ENCODE results near the gene EFCAB8.
A peak's percentile ranks its signal among the peaks of the same experiment; 100 is the strongest.
"Not testable (repeated sequence)": the region's sequence is repeated elsewhere in the genome, so short reads cannot be mapped to it uniquely, and the experiment has no call there.

EFCAB8 gene

DNA sequence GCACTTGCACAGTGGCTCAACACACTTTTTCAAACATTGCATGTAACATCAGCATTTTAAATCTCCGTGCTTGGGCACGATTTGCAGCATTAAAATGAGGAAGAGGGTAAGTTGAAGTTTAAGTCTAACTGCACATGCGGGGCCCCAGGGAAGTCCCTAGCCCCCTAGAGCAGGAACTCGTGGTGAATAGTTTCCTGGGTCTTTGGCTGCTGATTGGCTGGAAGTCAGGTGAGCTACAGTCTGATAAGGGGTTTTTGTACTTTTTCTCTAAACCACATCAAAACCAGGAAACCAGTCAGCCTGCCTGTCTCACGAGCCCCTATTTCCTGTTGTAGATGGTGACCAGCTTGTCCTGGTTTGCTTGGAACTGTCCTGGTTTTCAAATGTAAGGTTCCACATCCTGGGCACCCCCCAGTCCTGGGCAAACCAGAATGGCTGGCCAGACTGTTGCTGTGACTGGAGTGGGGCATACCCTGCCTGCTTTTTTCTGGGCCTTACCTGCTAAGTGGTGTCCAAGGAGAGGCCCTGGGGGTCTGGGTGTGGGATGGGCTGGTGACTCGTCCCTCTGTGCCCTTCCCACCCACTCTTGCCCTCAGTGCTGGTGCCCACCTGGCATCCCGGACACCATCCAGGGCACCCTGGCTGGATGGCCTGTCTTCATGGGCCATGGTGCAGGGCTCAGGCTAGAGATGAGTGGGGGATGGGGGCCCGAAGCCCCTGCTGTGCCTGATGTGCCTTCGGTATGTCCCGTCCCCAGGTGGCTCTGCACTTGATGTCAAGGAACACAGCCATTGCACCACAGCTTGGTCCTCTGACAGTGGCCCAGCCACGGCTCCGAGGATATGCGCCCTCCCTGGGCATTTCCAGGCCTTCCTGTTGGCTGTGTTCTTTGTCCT, 113.7 kb downstream of the EFCAB8 start:
- no peak for DNase-seq (ENCODE audit: low spot score)

DNA sequence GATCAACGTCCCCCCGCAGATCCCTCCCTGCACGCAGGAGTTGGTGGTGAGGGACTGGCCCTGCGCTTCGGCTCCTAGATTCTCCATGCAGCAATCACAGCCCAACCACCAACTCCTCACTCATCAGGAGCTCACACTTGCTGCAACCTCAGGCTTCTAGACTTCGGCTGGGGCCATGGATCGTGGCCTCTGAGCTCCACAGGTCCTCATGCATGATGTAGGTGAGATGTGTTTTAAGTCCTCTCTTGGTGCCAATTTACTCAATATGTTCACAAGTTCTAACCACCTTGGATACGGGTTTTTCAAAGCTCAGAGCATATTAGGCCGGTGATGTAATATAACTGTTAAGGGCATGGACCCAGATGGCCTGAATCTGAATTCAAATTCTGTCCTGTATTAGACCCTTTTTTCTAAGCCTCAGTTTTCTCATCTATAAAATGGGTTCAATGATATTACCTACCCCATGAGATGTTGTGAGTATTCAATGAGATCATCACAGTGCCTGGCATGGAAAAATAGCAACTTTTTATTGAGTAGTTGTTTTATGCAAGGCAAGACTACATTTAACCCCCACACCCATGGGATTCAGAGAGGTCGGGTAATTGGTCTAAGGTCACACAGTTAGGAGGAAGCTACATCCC, 114.5 kb downstream of the EFCAB8 start:
- no peak for DNase-seq (ENCODE audit: low spot score)

DNA sequence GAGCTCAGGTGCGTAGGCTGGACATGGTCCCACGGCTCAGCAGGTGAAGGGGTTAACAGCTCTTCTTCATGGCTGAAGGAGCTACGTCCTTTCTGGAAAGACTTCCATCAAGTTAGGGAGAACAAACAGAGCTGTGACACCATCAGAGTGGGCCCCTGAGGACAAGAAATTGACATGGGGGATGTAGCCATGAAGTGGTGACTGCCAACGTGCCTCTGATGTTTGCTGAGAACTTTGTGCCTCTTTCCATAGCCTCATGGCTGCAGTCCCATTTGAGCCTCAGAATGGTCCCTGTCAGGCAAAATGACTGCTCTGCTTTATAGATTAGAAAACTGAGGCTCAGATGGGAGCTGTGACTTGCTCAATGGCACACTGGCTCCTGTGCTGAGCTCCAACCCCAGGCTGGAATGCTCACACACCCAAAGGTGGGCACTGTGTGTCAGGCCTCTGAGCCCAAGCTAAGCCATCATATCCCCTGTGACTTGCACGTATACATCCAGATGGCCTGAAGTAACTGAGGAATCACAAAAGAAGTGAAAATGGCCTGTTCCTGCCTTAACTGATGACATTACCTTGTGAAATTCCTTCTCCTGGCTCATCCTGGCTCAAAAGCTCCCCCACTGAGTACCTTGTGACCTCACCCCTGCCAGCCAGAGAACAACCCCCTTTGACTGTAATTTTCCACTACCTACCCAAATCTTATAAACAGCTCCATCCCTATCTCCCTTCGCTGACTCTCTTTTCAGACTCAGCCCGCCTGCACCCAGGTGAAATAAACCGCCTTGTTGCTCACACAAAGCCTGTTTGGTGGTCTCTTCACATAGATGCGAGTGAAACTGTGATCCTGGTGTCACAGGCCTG, 115.7 kb downstream of the EFCAB8 start:
- not testable (repeated sequence) for DNase-seq (ENCODE audit: low spot score)

DNA sequence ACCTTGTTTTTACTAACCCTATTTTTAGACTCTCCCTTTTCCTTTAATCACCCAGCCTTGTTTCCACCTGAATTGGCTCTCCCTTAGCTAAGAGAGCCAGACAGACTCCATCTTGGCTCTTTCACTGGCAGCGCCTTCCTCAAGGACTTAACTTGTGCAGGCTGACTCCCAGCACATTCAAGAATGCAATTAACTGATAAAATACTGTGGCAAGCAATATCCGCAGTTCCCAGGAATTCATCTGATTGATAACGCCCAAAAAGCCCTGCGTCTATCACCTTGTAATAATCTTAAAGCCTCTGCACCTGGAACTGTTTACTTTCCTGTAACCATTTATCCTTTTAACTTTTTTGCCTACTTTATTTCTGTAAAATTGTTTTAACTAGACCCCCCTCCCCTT, 116.4 kb downstream of the EFCAB8 start:
- DNase-seq (ENCODE audit: low spot score) = not testable (repeated sequence)

DNA sequence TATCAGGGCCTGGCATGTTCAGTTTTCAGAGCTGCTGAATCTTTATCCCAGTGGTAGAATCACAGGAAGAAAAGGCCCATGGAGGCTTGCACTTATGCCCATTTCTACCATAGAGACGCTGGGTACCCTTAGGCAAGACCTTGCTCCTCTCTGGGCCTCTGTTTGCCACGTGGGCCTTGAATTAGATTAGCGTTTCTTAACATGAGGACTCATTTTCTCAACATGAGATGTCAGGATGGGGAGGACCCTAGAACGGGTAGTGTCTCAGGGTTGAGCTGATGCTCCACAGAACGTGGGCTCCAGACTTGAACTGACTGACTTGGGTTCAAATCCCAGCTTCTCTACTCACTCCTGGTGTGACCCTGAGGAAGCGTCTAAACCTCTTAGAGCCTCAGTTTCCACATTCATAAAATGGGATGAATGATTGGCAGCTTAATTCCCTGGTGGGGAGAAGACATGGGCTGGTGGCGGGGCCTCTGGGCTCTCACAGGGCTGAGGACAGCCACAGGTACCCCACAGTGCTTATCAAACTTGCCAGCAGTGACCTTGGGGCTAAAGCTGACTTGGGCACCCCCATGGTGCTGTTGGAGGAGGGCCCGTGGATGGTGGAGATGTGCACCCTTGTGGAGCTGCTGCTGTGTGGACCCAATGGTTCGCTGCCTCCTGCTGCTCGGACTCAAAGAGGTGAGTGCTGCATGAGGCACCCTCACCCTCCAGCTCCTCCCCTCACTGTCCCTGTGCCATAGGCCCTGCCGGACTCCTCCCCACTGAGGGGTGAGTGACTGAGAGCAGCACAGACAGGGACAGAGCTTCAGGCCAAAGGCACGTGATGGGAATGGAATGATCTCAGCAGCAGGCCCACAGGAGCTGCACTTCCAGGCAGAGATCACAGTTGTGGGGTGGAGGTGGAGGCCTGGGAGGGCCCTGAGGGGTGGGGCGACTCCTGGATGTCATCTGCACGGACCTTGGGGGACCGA, 117.3 kb downstream of the EFCAB8 start:
- DNase-seq (ENCODE audit: low spot score) = no peak

DNA sequence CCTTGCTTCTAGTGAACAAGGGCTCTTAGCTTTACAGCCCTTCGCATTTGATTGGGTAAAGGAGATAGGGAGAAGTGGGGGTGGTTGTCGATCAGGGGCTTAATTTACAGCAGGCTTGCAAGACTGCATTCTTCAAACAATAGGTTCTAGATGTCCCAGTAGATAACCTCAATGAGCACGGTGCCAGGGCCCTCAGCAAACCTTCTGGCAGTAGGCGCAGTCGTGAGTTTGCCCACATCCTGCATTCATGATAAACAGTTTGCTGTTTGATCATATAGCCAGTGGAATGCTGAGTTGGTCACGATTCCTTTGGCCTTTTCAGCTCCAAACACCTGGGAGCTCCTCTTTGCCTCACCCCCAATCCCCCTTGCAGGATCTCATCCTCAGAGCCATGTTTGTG, 118.0 kb downstream of the EFCAB8 start:
- no peak for DNase-seq (ENCODE audit: low spot score)

DNA sequence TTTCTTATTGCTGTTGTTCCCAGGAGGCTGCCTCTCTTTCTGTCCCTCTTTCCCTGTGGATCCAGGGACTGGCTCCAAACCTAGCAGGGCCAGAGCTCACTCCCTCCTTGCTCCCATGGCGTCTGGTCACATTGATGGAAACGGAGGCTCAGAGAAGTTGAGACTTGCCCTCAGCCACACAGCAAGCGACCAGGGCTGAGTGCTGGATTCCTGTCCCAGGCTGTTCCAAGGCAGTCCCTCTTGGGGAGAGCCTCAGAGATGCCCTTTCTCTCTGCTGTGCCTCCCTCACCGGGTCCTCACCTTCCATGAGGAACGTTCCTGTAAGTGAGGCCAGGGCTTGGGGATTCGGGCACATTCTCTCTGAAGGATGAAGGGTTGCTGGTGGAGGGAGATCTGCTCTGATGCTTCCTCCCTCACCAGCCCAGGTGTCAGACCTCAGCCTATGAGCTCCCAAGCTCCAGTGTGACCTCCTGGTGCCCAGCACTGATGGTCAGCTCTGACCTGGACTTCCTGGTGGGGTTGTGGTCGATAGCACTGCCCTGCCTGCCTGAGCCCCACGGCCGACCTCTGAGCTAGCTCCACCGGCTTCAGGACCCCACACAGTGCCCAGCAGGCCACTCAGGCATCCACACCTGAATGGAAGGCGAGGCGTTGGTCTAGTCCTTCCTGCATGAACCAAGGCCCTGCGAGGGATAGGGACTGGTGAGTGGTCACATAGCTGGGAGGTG, 118.7 kb downstream of the EFCAB8 start:
- DNase-seq (ENCODE audit: low spot score) = no peak

DNA sequence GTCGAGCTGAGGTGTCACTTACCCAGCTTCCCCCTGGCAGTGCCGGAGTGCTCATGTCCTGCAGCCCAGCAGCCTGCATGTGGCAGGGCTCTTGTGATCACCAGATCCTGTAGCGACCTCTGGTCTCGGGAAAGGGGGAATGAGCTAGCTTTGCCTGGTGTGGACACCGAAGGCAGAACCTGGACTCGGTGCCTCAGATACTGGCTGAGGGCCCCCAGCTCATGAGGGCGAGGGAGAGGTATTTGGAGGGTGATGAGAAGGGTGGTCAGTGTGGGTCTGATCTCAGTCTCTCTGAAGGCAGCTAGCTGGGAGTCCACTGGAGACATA, 119.2 kb downstream of the EFCAB8 start:
- no peak for DNase-seq (ENCODE audit: low spot score)

DNA sequence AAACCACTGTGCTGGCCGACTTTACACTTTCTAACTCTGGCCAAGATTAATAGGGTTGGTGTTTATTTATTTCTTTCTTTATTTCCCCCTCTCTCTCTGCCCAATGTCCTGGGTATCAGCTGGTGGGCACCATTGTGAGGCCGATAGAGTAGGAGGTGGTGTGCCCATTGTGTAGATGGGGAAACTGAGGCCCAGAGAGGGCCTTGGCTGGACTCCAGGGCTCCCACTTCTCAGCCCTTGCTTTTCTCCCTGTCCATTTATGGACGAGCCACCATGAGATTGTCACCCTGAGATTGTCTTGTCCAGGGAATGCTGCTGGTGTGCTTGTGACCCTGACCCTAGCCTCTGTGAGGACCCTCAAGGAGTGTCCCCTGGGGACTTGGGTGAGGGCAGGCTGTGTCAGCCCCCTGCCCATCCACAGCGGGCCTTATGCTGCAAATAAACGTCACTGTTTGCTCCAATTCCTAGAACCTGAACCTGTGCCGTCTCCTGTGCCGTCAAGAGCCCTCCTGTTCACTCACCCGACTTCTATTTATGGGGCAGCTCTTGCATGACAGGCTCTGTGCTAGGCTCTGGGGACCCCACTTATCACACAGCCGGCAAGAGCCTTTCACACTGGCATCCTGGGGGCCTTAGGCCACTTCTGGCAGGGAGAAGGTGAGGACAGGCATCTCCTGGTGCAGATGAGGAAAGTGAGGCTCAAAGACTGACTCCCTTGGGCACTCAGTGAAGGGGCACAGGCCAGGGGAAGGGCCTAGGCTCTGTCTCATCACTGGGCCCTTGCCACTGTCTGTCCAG, 120.7 kb downstream of the EFCAB8 start:
- no peak for DNase-seq (ENCODE audit: low spot score)

DNA sequence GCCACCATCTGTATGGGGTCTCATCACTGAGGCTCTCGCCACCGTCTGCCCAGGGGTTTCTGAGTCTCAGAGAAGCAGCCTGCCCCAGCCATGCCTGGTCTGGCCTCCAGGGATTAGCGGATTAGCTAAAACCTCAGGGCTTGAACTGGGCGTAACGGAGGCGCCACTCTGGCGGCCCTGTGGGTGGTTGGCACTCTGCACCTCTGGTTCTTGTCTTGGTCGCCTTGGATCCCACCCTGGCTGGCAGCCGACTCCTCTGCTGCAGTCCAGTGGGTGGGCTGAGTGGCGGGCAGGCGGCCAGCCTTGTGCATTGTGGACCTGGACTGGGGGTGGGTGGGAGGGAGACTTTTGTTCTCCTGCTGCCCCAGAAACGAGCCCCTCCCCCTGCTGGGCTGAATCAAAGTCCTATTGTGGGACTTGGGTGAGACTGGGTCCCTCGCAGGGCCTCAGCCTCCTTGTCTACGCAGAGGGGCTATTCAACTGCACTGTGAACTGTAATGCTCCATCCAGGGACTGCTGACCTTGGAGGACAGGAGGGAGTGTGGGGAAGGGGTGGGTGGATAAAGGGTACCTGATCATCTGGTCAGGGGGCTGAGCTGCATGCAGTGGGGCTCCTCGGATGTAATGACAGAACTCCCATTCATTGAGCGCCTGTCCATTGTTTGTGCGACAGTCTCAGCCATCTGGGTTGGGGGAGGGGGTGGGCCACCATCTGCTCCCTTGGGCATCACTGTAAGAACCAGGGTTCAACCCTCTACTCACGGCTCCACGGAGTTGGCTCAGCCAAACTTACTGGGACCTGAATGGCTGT, 121.6 kb downstream of the EFCAB8 start:
- DNase-seq (ENCODE audit: low spot score) = peak; percentile 95

DNA sequence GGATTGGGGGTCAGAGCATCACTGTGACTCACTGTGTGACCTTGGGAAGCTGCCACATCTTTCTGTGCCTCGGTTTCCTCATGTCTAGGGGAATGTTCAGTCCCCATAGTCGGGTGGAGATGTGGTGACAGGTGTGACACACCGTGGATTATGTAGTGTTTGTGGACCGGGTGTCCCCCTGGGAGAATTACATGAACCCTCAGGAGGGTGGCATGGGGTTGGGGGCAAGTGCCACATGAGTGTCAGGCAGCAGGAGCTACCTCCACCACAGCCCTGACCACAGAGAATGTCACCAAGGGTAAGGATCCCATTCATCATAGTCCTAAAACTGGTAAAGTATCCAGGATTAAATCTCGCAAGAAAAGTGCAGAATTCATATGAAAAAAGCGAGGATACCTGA, 122.3 kb downstream of the EFCAB8 start:
- DNase-seq (ENCODE audit: low spot score) = no peak

DNA sequence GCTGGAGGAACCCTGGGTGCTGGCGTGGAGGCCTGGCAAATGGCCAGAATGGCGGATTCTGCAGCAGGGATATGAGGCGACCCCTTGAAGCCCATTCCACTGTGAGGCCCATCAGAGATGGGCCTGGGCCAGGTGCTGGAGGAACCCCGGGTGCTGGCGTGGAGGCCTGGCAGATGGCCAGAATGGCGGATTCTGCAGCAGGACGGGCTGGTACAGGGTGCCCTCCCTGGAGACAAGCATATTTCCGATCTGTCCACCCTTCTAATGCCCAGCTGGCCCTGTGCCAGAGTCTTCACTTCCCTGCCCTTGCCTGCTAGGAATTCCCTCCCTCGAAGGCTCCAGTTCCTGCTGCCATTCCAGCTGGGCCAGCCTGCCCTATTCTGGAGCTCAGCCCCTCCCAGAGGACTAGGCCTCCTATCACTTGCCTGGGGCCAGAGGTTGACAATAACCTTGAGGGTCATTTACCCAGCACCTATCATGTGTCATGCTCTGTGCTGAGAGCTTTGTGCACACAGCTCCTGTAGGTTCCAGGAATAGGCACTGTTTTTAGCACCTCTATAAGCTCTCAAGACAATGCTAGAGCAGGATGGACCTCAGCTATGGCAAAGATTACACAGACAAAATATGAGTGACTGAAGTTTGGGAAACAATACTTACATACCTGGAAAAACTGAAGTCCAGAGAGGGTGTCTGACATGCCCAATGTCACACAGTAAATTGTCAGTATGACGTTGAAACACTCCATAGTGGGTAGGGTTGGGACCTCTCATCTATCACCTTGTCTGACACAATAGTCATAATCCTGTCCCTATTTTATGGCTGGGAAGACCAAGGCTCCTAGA, 124.1 kb downstream of the EFCAB8 start:
- no peak for DNase-seq (ENCODE audit: low spot score)

DNA sequence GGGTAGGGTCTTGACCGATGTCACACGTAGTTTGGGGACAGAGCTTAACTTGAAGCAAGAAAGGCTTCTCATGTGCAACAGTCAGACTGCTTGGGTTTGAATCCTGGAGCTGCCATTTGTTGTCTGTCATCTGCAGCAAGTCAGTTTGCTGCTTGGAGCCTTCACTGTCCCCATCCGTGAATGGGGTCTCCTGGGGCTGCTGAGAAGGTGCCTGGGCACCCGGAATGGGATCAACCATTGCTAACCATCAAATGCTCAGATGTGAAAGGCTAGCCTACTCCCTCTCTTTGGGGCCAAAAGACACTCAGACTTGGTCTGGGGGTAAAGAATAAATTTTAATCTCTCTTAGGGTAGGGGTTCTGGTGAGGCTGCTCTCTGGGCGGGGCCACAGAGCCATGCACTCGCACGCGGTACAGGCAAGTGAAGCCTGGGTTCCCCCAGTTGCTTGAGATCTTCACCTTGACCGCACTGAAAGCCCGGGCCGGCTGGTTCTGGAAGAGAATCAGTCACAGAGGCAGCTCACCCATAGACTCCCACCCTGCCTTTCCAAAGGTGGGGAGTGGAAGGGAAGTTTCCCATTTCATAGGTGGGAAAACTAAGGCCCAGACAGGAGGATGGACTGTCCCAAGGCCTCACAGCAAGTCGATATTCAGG, 124.9 kb downstream of the EFCAB8 start:
- DNase-seq (ENCODE audit: low spot score) = no peak

DNA sequence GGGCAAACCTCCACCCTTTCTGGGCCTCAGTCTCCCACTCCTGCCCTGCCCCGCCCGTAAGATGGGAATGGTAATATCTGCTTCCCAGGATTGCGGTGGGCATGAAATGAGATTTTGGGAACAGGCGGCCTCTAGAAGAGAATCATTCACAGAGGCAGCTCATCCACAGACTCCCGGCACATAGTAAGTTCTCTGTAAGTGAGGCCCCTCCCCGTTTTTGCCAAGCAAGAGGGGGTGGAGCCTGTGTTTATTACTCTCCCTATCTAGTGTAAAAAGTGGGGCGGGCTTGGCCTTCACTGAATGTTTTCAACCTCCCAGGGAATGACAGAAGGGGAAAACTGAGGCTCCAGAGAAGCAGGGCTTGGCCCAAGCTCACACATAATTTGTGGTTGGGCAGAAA, 125.5 kb downstream of the EFCAB8 start:
- DNase-seq (ENCODE audit: low spot score) = peak; percentile 93

DNA sequence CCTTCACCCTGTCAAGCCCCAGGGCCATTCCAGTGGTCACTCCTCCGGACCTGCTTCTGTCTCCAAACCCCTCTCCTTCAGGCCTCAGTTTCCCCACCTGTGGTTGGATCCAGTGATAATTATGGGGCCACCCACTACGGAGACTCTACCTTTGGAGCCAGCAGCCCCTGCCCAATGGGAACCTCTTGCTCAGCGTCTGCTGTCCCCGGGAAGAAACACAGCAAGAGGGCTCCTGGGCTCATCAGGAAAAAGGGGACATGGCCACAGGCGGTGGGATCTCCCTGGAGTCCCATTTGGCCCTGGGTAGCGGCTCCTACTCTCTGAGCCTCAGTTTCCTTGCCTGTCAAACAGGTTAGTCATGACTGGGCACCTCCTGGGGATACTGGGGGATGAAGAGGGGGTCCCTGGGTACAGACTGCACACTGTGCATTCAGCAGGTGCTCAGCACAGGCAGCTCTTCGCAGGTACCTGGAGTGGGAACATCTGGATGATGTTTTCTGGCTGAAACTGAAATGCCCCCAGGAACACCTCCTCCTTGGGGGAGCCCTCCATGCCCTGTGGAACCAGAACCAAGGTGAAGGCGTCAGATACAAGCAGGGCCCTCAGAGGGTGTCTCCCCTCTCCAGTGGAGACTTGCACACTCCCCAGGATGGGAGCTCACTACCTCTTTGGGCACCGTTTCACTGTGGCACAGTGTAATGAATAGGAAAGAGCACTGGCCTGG, 126.1 kb downstream of the EFCAB8 start:
- DNase-seq (ENCODE audit: low spot score) = no peak

DNA sequence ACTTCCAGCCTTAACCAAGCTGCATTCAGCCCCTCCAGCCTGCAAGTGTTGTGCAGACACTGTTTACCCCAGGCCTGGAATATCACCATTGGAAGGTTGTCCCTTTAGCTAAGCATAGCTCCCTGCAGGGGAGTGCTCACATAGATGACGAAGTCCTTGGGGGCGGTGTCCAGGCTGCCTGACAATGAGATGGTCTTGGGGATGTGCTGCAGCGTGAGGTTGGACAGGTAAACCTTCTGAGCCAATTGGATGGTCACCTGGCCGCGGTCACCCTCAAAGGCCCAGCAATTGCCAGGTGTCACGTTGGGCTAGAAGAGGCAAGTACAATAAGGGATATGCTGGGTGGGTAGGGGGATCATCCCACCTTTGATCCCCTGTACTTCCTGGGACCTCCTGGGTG, 126.9 kb downstream of the EFCAB8 start:
- DNase-seq (ENCODE audit: low spot score) = no peak

Data from globus pallidus (tissue), 1 donor.